Activated T-cell treated with anti-CD3 and anti-CD28 coated beads, Interleukin-2, amount 50 U/mL, for 72 hours (primary cell): Measurements from ENCODE around the gene ZMIZ1. TPM values are rescaled to one million over a fixed set of nuclear protein-coding genes. Genes with fewer than 3 reads are reported as not detected.

Source experiments
- ATAC-seq, 2 donors: fragments of 150-1000 bp; cut with Tn5 transposase; replicated peaks in 1 of 2; 2 replicates each; pipeline ENCODE4 v1.10.0; 2021; ENCODE audit warnings: moderate library complexity in 2 of 2, mild to moderate bottlenecking in 1 of 2
- DNase-seq, 2 donors: peaks; one replicate each; pipeline ENCODE4 v3.0.0; 2021 to 2022; ENCODE audit warnings: mixed read lengths in 1 of 2
- H3K27ac Mint-ChIP-seq: one replicate; pipeline ENCODE4 v1.8.0; 2022; ENCODE audit warnings: mild to moderate bottlenecking, moderate library complexity, mixed read lengths
- H3K27me3 Mint-ChIP-seq: one replicate; pipeline ENCODE4 v1.8.0; 2022; ENCODE audit warnings: low read depth, mixed read lengths
- H3K36me3 Mint-ChIP-seq, 2 donors: one replicate each; pipeline ENCODE4 v1.8.0; 2022; ENCODE audit warnings: mixed read lengths in 2 of 2, mild to moderate bottlenecking in 1 of 2; ENCODE audit not compliant: insufficient read depth in 2 of 2
- H3K4me1 Mint-ChIP-seq: one replicate; pipeline ENCODE4 v1.8.0; 2022; ENCODE audit warnings: low read depth, mixed read lengths
- H3K4me3 Mint-ChIP-seq, 2 donors: one replicate each; pipeline ENCODE4 v1.8.0; 2022; ENCODE audit warnings: mild to moderate bottlenecking in 2 of 2, mixed read lengths in 2 of 2, moderate library complexity in 2 of 2
- H3K9me3 Mint-ChIP-seq, 2 donors: one replicate each; pipeline ENCODE4 v1.8.0; 2022; ENCODE audit warnings: mixed read lengths in 2 of 2
- total RNA-seq, 2 donors: library from RNA; stranded (reverse); gene quantifications; one replicate each; pipeline ENCODE4 v1.2.3, GENCODE V29; 2022

The ZMIZ1 gene
- total RNA-seq, 2 donors from 2014 or later = 30.6 to 37.8 TPM

GRCh38 chr10:79252971-79253370 is 184.2 kb downstream of the ZMIZ1 start:
- Mint-ChIP-seq H3K9me3 (no peaks in the 10 kb centered on the region), H3K4me1 (peaks cover 57% of the 10 kb centered on the region), H3K27ac (no peak overlapping the region), H3K4me3 (no peak overlapping the region), H3K27me3 (no peaks in the 10 kb centered on the region), H3K36me3 (no peaks in the 10 kb centered on the region)
- DNase-seq (no peak), ATAC-seq (no peak)

GRCh38 chr10:79253704-79254103 is 184.9 kb downstream of the ZMIZ1 start:
- no peak overlapping the region for H3K4me3 Mint-ChIP-seq
- no peak for DNase-seq
- no peak for ATAC-seq
- peaks cover 49% of the 10 kb centered on the region for H3K4me1 Mint-ChIP-seq
- H3K36me3 Mint-ChIP-seq = no peaks in the 10 kb centered on the region
- no peaks in the 10 kb centered on the region for H3K27me3 Mint-ChIP-seq
- no peaks in the 10 kb centered on the region for H3K9me3 Mint-ChIP-seq
- H3K27ac Mint-ChIP-seq = no peak overlapping the region

DNA sequence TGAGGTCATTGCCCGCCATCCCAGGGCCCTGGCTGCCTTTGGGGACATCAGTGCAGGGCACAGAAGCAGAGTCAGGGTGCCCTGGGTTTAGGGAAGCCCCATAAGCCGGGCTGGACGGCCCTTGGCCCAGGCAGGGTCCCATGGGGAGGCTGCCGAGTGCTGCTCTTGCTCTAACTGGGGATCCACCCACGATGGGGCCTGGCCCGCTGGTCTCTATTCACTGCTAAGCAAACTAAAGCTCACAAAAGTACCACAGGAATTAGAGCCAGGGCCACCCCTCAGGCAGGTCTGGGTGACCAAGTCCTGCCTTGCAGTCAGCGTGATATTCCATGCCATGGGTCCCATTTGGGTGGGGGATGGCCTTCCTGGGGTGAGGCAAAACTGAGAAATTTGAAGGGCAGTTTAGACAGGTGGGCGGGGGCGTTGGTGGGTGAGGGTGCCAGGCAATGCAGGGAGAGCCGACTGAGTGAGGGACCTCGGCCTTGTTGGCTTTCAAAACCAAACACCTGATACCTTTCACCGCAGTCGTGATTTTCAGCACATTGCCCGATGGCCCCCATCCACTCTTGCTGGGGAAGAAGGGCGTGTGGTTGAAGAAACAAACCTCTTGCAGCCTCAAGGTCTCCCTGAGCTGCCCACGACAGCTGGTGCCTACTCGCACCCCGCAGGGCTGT is 185.7 kb downstream of the ZMIZ1 start:
- Mint-ChIP-seq H3K27me3 (no peaks in the 10 kb centered on the region), H3K27ac (no peak overlapping the region), H3K4me1 (peaks cover 45% of the 10 kb centered on the region), H3K9me3 (no peaks in the 10 kb centered on the region), H3K4me3 (no peak overlapping the region), H3K36me3 (no peaks in the 10 kb centered on the region)
- ATAC-seq = no peak
- no peak for DNase-seq

- H3K27ac Mint-ChIP-seq = no peak overlapping the region
- H3K27me3 Mint-ChIP-seq = no peaks in the 10 kb centered on the region
- DNase-seq = no peak
- H3K36me3 Mint-ChIP-seq = no peaks in the 10 kb centered on the region
- ATAC-seq = peak in 1 of 2 donors; percentile 9
- no peak overlapping the region for H3K4me3 Mint-ChIP-seq
- H3K9me3 Mint-ChIP-seq = no peaks in the 10 kb centered on the region
- H3K4me1 Mint-ChIP-seq = peaks cover 39% of the 10 kb centered on the region
Observed at GRCh38 chr10:79255007-79255507, 186.3 kb downstream of the ZMIZ1 start.

DNA sequence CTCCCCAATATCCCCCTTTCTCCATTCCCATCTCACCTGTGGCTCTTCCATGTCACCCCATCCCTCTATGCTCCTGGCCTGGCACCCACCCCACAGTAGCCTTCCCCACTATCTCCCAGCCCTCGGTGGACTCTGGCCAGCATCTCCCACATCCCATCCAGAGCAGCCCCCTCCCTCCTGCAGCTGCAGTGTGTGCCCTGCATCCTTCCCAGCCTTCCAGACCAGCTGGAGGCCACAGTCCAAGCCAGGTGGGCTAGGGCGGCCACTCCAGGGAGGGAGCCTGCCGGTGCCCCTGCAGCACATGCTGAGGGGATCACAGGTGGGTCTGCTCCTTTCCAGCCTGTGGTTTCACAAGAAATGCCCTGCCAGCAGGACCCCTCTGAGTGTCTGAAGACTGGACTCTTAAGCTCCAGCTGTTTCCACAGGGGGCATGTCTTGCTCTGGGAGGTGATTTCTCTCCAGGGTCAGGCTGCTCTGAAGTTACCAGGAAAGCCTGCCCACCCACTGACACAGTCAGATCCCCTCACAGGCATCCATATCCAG is 187.6 kb downstream of the ZMIZ1 start:
- Mint-ChIP-seq H3K4me3 (no peak overlapping the region), H3K36me3 (no peaks in the 10 kb centered on the region), H3K27ac (no peak overlapping the region), H3K9me3 (no peaks in the 10 kb centered on the region), H3K27me3 (no peaks in the 10 kb centered on the region), H3K4me1 (peaks cover 26% of the 10 kb centered on the region)
- DNase-seq = no peak
- ATAC-seq = no peak

- Mint-ChIP-seq H3K36me3 (no peaks in the 10 kb centered on the region), H3K27me3 (no peaks in the 10 kb centered on the region), H3K9me3 (no peaks in the 10 kb centered on the region), H3K4me3 (no peak overlapping the region), H3K4me1 (peaks cover 14% of the 10 kb centered on the region), H3K27ac (no peak overlapping the region)
- ATAC-seq (no peak), DNase-seq (no peak)
Observed at GRCh38 chr10:79258894-79259293, 190.1 kb downstream of the ZMIZ1 start.

DNA sequence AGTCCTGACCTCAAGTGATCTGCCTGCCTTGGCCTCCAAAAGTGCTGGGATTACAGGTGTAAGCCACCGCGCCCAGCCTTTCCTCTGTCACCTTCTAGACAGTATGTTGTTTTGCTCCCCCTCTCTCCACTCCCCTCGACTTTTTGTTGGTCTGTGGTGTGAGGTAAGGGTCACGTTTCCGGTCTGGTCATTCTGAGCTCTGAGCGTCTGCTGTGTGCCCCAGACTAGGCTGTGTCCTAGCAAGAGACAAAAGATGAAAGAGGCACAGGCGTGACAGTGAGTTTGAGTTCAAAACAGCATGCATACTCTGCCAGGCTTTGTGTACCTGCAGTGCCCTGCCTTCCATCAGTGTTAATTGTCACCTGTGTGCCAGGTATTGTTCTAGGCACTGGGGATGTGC is 191.1 kb downstream of the ZMIZ1 start:
- no peaks in the 10 kb centered on the region for H3K27me3 Mint-ChIP-seq
- H3K4me1 Mint-ChIP-seq = peaks cover 12% of the 10 kb centered on the region
- no peaks in the 10 kb centered on the region for H3K36me3 Mint-ChIP-seq
- H3K4me3 Mint-ChIP-seq = no peak overlapping the region
- H3K9me3 Mint-ChIP-seq = no peaks in the 10 kb centered on the region
- H3K27ac Mint-ChIP-seq = no peak overlapping the region
- DNase-seq = no peak
- ATAC-seq = peak in 1 of 2 donors; percentile 32

DNA sequence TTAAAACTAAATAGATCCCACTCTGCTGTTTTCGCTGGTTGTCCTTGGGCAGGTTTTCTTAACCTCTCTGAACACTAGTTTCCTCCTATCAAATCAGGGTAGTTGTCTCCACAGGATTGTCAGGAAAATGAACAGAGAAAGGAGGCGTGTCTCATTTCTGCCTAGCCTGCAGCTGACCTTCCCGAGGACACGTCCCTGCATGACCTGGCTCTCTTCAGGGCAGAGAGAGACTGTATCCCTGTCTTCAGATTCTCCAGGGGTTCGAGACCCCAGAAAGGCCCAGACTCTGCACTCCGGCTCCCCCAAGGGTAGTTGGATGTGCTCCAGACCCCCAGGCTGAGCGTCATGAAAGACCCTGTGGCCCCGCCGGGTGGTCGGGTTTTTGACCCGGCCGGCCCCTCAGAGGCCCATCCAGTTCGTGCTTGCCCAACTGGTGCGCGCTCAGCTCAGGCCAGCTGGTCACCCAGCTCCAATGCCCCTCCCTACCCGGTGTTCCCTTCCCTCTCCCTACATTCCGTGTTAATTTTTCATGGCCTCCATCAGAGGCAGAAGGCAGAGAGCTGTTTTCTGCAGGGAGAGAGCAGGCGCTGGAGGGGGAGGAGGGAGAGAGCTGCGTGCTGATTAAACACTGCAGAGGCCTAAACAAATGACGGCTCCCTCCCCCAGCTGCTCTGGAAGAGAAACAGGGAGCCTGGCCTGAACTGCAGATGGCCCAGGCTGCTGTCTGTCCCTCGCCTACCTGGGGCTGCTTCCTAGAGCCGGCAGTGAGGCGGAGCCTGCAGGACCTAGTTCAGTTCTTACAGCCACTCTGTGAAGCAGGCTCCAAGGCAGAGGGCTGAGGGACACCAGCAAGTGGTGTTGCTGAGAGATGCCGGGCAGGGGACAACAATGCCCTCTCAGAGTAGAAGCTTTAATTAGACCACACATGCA is 192.3 kb downstream of the ZMIZ1 start:
- Mint-ChIP-seq H3K4me1 (peaks cover 13% of the 10 kb centered on the region), H3K9me3 (no peaks in the 10 kb centered on the region), H3K4me3 (no peak overlapping the region), H3K27me3 (no peaks in the 10 kb centered on the region), H3K36me3 (no peaks in the 10 kb centered on the region), H3K27ac (peak overlapping the region; percentile 18)
- DNase-seq = no peak
- ATAC-seq = no peak

- no peaks in the 10 kb centered on the region for H3K36me3 Mint-ChIP-seq
- ATAC-seq = no peak
- H3K27ac Mint-ChIP-seq = no peak overlapping the region
- H3K27me3 Mint-ChIP-seq = no peaks in the 10 kb centered on the region
- no peaks in the 10 kb centered on the region for H3K9me3 Mint-ChIP-seq
- no peak for DNase-seq
- H3K4me1 Mint-ChIP-seq = peaks cover 23% of the 10 kb centered on the region
- no peak overlapping the region for H3K4me3 Mint-ChIP-seq
Observed at GRCh38 chr10:79262131-79262530, 193.4 kb downstream of the ZMIZ1 start.

DNA sequence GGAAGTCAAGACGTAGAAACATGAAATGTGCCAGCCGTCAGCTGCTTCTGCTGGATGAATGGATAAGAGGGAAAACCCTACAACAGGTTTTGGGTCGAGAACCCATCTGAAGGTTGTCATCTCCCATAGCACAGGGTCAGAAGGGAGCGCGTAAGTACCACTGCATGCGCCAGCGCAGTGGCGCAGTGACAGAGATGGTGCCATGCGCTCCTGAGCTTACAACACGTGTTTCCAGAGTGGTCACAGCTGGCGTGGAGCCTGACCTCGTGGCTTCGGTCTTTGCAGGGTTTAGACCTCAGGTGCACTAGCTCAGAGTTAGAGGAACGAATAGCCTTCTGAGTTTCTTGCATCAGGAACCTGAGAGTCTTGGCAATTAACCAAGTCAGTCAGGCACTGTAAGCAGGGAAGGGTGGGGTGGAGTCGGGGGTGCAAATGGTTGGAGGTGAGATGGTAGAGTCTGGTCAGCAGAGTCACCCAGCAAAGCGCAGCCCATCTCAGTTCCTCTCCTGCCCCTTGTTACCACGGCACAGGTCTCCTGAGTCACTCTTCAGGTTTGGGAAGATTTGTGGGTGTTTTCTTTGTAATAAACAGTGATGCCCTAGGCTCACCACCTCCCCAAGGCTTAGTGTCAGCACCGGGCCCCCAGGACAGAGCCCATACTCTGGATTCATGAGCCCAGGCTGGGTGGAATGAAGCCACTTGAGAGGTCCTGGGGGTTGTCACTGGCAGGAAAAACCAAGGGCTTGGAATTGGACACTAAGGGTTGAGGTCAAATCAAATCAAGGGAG is 194.4 kb downstream of the ZMIZ1 start:
- no peak overlapping the region for H3K27ac Mint-ChIP-seq
- H3K27me3 Mint-ChIP-seq = no peaks in the 10 kb centered on the region
- H3K9me3 Mint-ChIP-seq = no peaks in the 10 kb centered on the region

GRCh38 chr10:79263939-79264338 is 195.2 kb downstream of the ZMIZ1 start:
- H3K36me3 Mint-ChIP-seq = no peaks in the 10 kb centered on the region
- no peak overlapping the region for H3K4me3 Mint-ChIP-seq
- ATAC-seq (no peak), DNase-seq (no peak)
- no peak overlapping the region for H3K27ac Mint-ChIP-seq
- no peaks in the 10 kb centered on the region for H3K27me3 Mint-ChIP-seq
- no peaks in the 10 kb centered on the region for H3K9me3 Mint-ChIP-seq
- H3K4me1 Mint-ChIP-seq = peaks cover 30% of the 10 kb centered on the region

More for the DNA sequence above, 194.4 kb downstream of the ZMIZ1 start:
- Mint-ChIP-seq H3K36me3 (no peaks in the 10 kb centered on the region), H3K4me3 (no peak overlapping the region), H3K4me1 (peaks cover 24% of the 10 kb centered on the region)
- DNase-seq = no peak
- ATAC-seq = no peak

GRCh38 chr10:79264942-79265341 is 196.2 kb downstream of the ZMIZ1 start:
- no peak overlapping the region for H3K27ac Mint-ChIP-seq
- H3K9me3 Mint-ChIP-seq = no peaks in the 10 kb centered on the region
- ATAC-seq = no peak
- peaks cover 26% of the 10 kb centered on the region for H3K4me1 Mint-ChIP-seq
- no peak overlapping the region for H3K4me3 Mint-ChIP-seq
- DNase-seq = no peak
- no peaks in the 10 kb centered on the region for H3K36me3 Mint-ChIP-seq
- no peaks in the 10 kb centered on the region for H3K27me3 Mint-ChIP-seq
